GM12878 (cell line): ENCODE measurements around the gene CARF. TPM values are rescaled to one million over a fixed set of nuclear protein-coding genes. Genes with fewer than 3 reads are reported as not detected.

ENCODE experiments used
- ATAC-seq: fragments of 200-7000 bp; cut with Tn5 transposase; 3 replicates; pipeline ENCODE4 v1.9.1; 2020; ENCODE audit warnings: mild to moderate bottlenecking, moderate library complexity
- BruUV-seq: library from RNA; stranded (reverse); fragments of 400-500 nt; replicated peaks from 2 replicates; lab custom pipeline; 2021; lab: Mats Ljungman, UMichigan
- CTCF ChIA-PET: fragments of 300-600 bp; sonication (Branson Sonifier 250); formaldehyde crosslinking; extraction: SDS; loops from one replicate; lab custom pipeline; 2021; ENCODE audit warnings: inconsistent platforms; lab: Yijun Ruan, JAX
- POLR2A ChIA-PET: fragments of 350-600 bp; formaldehyde crosslinking; extraction: SDS; loops from one replicate; lab custom pipeline; 2021; ENCODE audit warnings: inconsistent platforms; lab: Charles Lee
- RAD21 ChIA-PET: fragments of 300-600 bp; sonication (Branson Sonifier 250); formaldehyde crosslinking; loops from one replicate; lab custom pipeline; 2023; ENCODE audit warnings: antibody characterized with exemption; ENCODE audit not compliant: unreplicated experiment; lab: Charles Lee
- SMC1A ChIA-PET: fragments of 300-600 bp; sonication (Branson Sonifier 250); formaldehyde crosslinking; loops from one replicate; lab custom pipeline; 2023; ENCODE audit not compliant: unreplicated experiment, uncharacterized antibody; lab: Charles Lee
- DNase-seq: peaks from one replicate; pipeline ENCODE4 v3.0.0-alpha.2; 2011; ENCODE audit warnings: low read depth, low spot score
- FAIRE-seq: peaks from 3 replicates; lab custom pipeline; 2011; peaks lifted over from hg19 to GRCh38; lab: Jason Lieb, UNC
- H2AFZ ChIP-seq: 2 replicates; pipeline ENCODE4 v1.6.0; 2011; ENCODE audit warnings: low read depth, low read length, control low read depth; ENCODE audit not compliant: control insufficient read depth
- H3K27ac ChIP-seq: 2 replicates; pipeline ENCODE4 v1.5.1; 2011; ENCODE audit warnings: control low read depth; ENCODE audit not compliant: control insufficient read depth, insufficient read depth
- H3K27me3 ChIP-seq, 2 experiments: replicated peaks in 1 of 2; 2 replicates each; pipeline versions ENCODE4 v1.6.0 to v1.6.1; 2011; ENCODE audit warnings: low read length in 1 of 2; ENCODE audit not compliant: control insufficient read depth in 2 of 2, insufficient read depth in 2 of 2
- H3K36me3 ChIP-seq, 2 experiments: 2 replicates each; pipeline ENCODE4 v1.5.1; 2011; ENCODE audit warnings: low read length in 1 of 2; ENCODE audit not compliant: control insufficient read depth in 2 of 2, insufficient read depth in 2 of 2
- H3K4me1 ChIP-seq: 2 replicates; pipeline ENCODE4 v1.6.1; 2011; ENCODE audit warnings: mild to moderate bottlenecking, low read length, moderate library complexity, mixed read lengths; ENCODE audit not compliant: control insufficient read depth, insufficient read depth
- H3K4me2 ChIP-seq: 2 replicates; pipeline ENCODE4 v1.6.0; 2011; ENCODE audit warnings: control low read depth; ENCODE audit not compliant: control insufficient read depth, insufficient read depth
- H3K4me3 ChIP-seq: fragments of 200-600 bp; sonication (generic); 2 replicates; pipeline ENCODE4 v1.5.1; 2016
- H3K79me2 ChIP-seq: 2 replicates; pipeline ENCODE4 v1.6.0; 2011; ENCODE audit warnings: low read length; ENCODE audit not compliant: control insufficient read depth, insufficient read depth
- H3K9ac ChIP-seq: 2 replicates; pipeline ENCODE4 v1.8.0; 2011; ENCODE audit warnings: low read length, control low read depth, mixed read lengths; ENCODE audit not compliant: control insufficient read depth, insufficient read depth
- H3K9me3 ChIP-seq: replicated peaks from 3 replicates; pipeline ENCODE4 v1.5.1; 2011; ENCODE audit warnings: mild to moderate bottlenecking, low read length; ENCODE audit not compliant: control insufficient read depth, insufficient read depth
- H4K20me1 ChIP-seq: 2 replicates; pipeline ENCODE4 v1.6.0; 2011; ENCODE audit not compliant: control insufficient read depth, insufficient read depth
- ATF3 ChIP-seq: IDR thresholded peaks from 2 replicates; pipeline ENCODE4 v1.6.1; 2011; ENCODE audit warnings: low read depth, mild to moderate bottlenecking, low read length, moderate library complexity, borderline replicate concordance; ENCODE audit errors: extremely low read depth
- CEBPZ ChIP-seq: fragments of 150-350 bp; IDR thresholded peaks from 2 replicates; pipeline ENCODE4 v1.6.1; 2016; ENCODE audit warnings: low read depth, low read length
- CREB1 ChIP-seq: IDR thresholded peaks from 2 replicates; pipeline ENCODE4 v1.6.1; 2012; ENCODE audit warnings: low read depth, mild to moderate bottlenecking, inconsistent platforms
- CREM ChIP-seq: IDR thresholded peaks from 2 replicates; pipeline ENCODE4 v1.6.1; 2014; ENCODE audit warnings: antibody characterized with exemption, low read depth
- GATAD2B ChIP-seq: fragments of 450-650 bp; conservative IDR thresholded peaks from 2 replicates; pipeline ENCODE4 v1.6.1; 2017; ENCODE audit warnings: low read depth, mild to moderate bottlenecking, moderate library complexity
- HDAC6 ChIP-seq: fragments of 200-600 bp; sonication (generic); IDR thresholded peaks from one replicate; pipeline ENCODE4 v1.8.0; 2017; ENCODE audit warnings: antibody characterized with exemption; ENCODE audit not compliant: unreplicated experiment
- LARP7 ChIP-seq: fragments of 450-650 bp; IDR thresholded peaks from 2 replicates; pipeline ENCODE4 v1.6.1; 2017; ENCODE audit warnings: mild to moderate bottlenecking
- NFYB ChIP-seq: IDR thresholded peaks from 2 replicates; pipeline ENCODE4 v1.6.1; 2011; ENCODE audit warnings: low read depth, mild to moderate bottlenecking, low read length, improper control_type of control experiment, moderate library complexity; ENCODE audit not compliant: insufficient read depth
- NR2C1 ChIP-seq: fragments of 450-650 bp; IDR thresholded peaks from 2 replicates; pipeline ENCODE4 v1.6.1; 2017; ENCODE audit warnings: antibody characterized with exemption, mild to moderate bottlenecking, moderate library complexity
- NR2F1 ChIP-seq: fragments of 450-650 bp; conservative IDR thresholded peaks from 2 replicates; pipeline ENCODE4 v1.6.1; 2017; ENCODE audit warnings: mild to moderate bottlenecking
- PAX5 ChIP-seq: IDR thresholded peaks from 2 replicates; pipeline ENCODE4 v1.6.1; 2011; ENCODE audit warnings: low read depth, low read length, borderline replicate concordance
- RAD21 ChIP-seq: IDR thresholded peaks from 2 replicates; pipeline ENCODE4 v1.6.1; 2011; ENCODE audit warnings: mild to moderate bottlenecking, low read depth, low read length, moderate library complexity; ENCODE audit not compliant: insufficient read depth
- RELA ChIP-seq: fragments of 450-650 bp; IDR thresholded peaks from 2 replicates; pipeline ENCODE4 v1.8.0; 2014; ENCODE audit warnings: borderline replicate concordance; ENCODE audit not compliant: partially characterized antibody
- WGBS: methylation state at CpG from one replicate; pipeline ENCODE4 v1.1.6; 2016; ENCODE audit warnings: low lambda C conversion rate; ENCODE audit not compliant: insufficient replicate concordance, insufficient coverage; ENCODE audit errors: missing lambda C conversion rate; 5-methylcytosine and 5-hydroxymethylcytosine counted together
- in situ Hi-C: fragments of 300-500 bp; cut with MboI; formaldehyde crosslinking; loops from 9 replicates; pipeline ENCODE4 v1.14.3; 2018; ENCODE audit warnings: mixed read lengths
- intact Hi-C: fragments of 100-400 bp; cut with micrococcal nuclease; formaldehyde crosslinking; loops from one replicate; pipeline ENCODE4 v1.14.2; 2022; ENCODE audit not compliant: unreplicated experiment
- polyA plus RNA-seq, 11 experiments: library from polyadenylated mRNA; depleted of rRNA in 4 of 11; unstranded in 6 of 11; stranded (reverse) in 5 of 11; fragments of >200 nt; fragmentation: Nextera tagmentation in 4 of 11; fragmentation: Illumina TruSeq in 1 of 11; extraction: Ambion mirVana in 4 of 11; extraction: Trizol in 1 of 11; gene quantifications; 1 replicate in 1 of 11; 2 replicates in 10 of 11; pipeline versions ENCODE4 v1.2.1 to v1.2.3, GENCODE V29; 2011 to 2016; ENCODE audit warnings: inconsistent platforms in 2 of 11, missing spikeins in 2 of 11, low read depth in 1 of 11
- total RNA-seq, 4 experiments: library from RNA; depleted of rRNA in 3 of 4; stranded (reverse); fragments of >200 nt in 3 of 4; fragmentation: Illumina TruSeq in 1 of 4; extraction: Trizol in 1 of 4; gene quantifications; 2 replicates each; pipeline versions ENCODE4 v1.2.1 to v1.2.3, GENCODE V29; 2013 to 2021

The CARF gene
- total and polyA plus RNA-seq, 10 of the 15 experiments (the other 5 are each of a cell fraction or from before 2014, with no cell fraction given) = 1.8 to 11.5 (median 6.9) TPM

DNA sequence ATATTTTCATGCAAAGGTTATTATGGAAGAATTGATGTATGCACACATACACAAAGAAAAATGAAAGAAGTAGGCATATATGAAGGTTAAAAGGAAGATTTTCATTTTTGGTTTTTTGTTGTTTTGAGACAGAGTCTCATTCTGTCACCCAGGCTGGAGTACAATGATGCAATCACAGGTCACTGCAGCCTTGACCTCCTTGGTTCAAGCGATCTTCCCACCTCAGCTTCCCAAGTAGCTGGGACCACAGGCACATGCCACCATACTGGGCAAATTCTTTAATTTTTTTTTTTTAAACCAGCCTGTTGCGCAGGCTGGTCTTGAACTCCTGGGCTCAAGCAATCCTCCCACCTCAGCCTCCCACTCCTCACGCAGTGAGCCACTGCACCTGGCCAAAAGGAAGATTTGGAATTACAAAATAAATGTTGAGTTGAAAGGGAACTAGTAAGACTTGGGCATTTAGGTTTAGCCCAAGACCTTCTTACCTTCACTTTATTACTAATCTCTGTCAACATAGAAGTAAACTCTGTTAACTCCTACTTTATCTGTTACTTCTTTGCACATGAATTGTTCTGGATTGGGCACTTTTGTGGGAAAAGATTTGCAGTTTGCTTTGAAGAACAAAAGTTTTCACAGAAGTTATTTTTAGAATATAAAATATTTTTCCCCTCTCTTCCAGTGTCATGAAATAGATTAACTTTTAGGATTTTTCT, 70.9 kb downstream of the CARF start:
- FAIRE-seq = no peak
- TF ChIP-seq NFYB (no peak), ATF3 (no peak), NR2C1 (no peak), CREB1 (no peak)
- TF ChIP-seq, all 136 proteins: peak for 0
- intact Hi-C loops = no loop called here
- no peaks in the 10 kb centered on the region for H3K27me3 ChIP-seq
- no peaks in the 10 kb centered on the region for H3K36me3 ChIP-seq
- H3K4me3 ChIP-seq = no peak overlapping the region
- H2AFZ ChIP-seq = no peak overlapping the region
- H3K4me1 ChIP-seq = no peaks in the 10 kb centered on the region
- H3K27ac ChIP-seq = no peak overlapping the region
- H3K4me2 ChIP-seq = no peak overlapping the region
- ChIA-PET SMC1A (interaction anchor here (0.9 kb wide), 2 partner anchors 12 to 18 kb away, joined by 3 to 4 read pairs; no protein-coding TSS in a partner anchor), POLR2A (interaction anchor here (0.5 kb wide), 1 partner anchor 1624 kb away, joined by 4 read pairs; no protein-coding TSS in a partner anchor), RAD21 (no interaction called here), CTCF (interaction anchor here (0.6 kb wide), 1 partner anchor 16 kb away, joined by 3 read pairs; no protein-coding TSS in a partner anchor)
- in situ Hi-C loops = no loop called here
- DNase-seq (no peak), ATAC-seq (no peak)
- 97% methylated on average over 3 of the region's 3 CpGs for WGBS
- no TSS peak for BruUV-seq
- no peaks in the 10 kb centered on the region for H3K79me2 ChIP-seq
- H4K20me1 ChIP-seq = no peaks in the 10 kb centered on the region
- no peak overlapping the region for H3K9ac ChIP-seq
- H3K9me3 ChIP-seq = no peaks in the 10 kb centered on the region

DNA sequence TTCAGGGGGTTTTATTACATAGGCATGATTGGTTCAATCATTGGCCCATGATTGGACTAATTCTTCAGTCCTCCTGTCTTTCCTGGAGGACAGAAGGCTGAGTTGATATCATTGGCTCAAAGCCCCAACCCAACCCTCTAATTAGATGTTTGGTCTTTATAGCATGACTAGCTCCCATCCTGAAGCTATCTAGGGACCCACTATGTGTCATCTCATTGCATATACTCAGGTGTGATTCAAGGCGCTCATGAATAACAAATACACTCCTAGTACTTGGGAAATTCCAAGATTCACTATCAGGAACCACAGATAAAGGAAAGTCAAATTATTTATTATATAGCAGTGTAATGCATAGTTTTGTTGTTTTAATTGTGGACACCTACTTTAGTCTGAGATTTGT, 77.7 kb downstream of the CARF start:
- RAD21 ChIA-PET = no interaction called here
- Histone ChIP-seq H3K9ac (no peak overlapping the region), H3K4me2 (no peak overlapping the region), H4K20me1 (no peaks in the 10 kb centered on the region), H3K9me3 (no peaks in the 10 kb centered on the region), H2AFZ (no peak overlapping the region), H3K4me3 (no peak overlapping the region), H3K27me3 (no peaks in the 10 kb centered on the region), H3K36me3 (no peaks in the 10 kb centered on the region), H3K79me2 (no peaks in the 10 kb centered on the region), H3K4me1 (no peaks in the 10 kb centered on the region), H3K27ac (no peak overlapping the region)
- ATAC-seq (no peak), DNase-seq (no peak), FAIRE-seq (no peak)
- CTCF ChIA-PET = interaction anchor here (1.3 kb wide), 1 partner anchor 11 kb away, joined by 4 read pairs; no protein-coding TSS in a partner anchor
- SMC1A ChIA-PET = no interaction called here
- no TSS peak for BruUV-seq
- POLR2A ChIA-PET = interaction anchor here (0.6 kb wide), 1 partner anchor 62 kb away, joined by 3 read pairs; no protein-coding TSS in a partner anchor
- intact Hi-C loops = no loop called here
- WGBS = 100% methylated on average over 1 of the region's 1 CpG
- in situ Hi-C loops = no loop called here
- TF ChIP-seq GATAD2B = no peak
- TF ChIP-seq PAX5 = no peak
- no peak for TF ChIP-seq RAD21
- no peak for TF ChIP-seq NR2F1
- no peak for TF ChIP-seq LARP7
- TF ChIP-seq HDAC6 = no peak
- no peak for TF ChIP-seq CEBPZ
- no peak for TF ChIP-seq CREM
- TF ChIP-seq RELA = no peak
